GM13977 (cell line): Measurements from ENCODE around the gene OR6S1.

ENCODE experiments used
- DNase-seq: peaks from one replicate; pipeline ENCODE4 v3.0.0; 2012; ENCODE audit warnings: low spot score
- CTCF ChIP-seq: IDR thresholded peaks from 2 replicates; pipeline ENCODE4 v1.5.1; 2012; ENCODE audit warnings: mild to moderate bottlenecking, control low read depth; ENCODE audit not compliant: insufficient read depth; ENCODE audit errors: extremely low read depth, missing control alignments
- in situ Hi-C: fragments of 300-500 bp; cut with MboI; formaldehyde crosslinking; loops from one replicate; pipeline ENCODE4 v1.12.0; 2022; ENCODE audit warnings: low sequenced_read_pairs, low pct_unique_long_range_greater_than_20kb, mixed read lengths, inconsistent platforms; ENCODE audit not compliant: unreplicated experiment

The OR6S1 gene

GRCh38 chr14:20632448-20632830, 9.1 kb downstream of the OR6S1 start:
- peak; percentile 26 for DNase-seq
- in situ Hi-C loops: no loop called here
- TF ChIP-seq CTCF: no peak

- DNase-seq: peak; percentile 27
- in situ Hi-C loops: no loop called here
- TF ChIP-seq CTCF: no peak
These were observed 9.6 kb downstream of the OR6S1 start for GRCh38 chr14:20631880-20632389.

GRCh38 chr14:20631023-20631879, 10.2 kb downstream of the OR6S1 start:
- TF ChIP-seq CTCF: no peak
- in situ Hi-C loops: no loop called here
- DNase-seq: no peak

GRCh38 chr14:20630340-20631022, 11.0 kb downstream of the OR6S1 start:
- in situ Hi-C loops: no loop called here
- TF ChIP-seq CTCF: no peak
- peak; percentile 29 for DNase-seq

GRCh38 chr14:20628063-20628854, 13.2 kb downstream of the OR6S1 start:
- in situ Hi-C loops: no loop called here
- TF ChIP-seq CTCF: no peak
- no peak for DNase-seq

GRCh38 chr14:20627346-20628027, 14.0 kb downstream of the OR6S1 start:
- DNase-seq: no peak
- in situ Hi-C loops: no loop called here
- TF ChIP-seq CTCF: no peak
